ENCODE data around the gene GUCA2B.

GUCA2B gene

DNA sequence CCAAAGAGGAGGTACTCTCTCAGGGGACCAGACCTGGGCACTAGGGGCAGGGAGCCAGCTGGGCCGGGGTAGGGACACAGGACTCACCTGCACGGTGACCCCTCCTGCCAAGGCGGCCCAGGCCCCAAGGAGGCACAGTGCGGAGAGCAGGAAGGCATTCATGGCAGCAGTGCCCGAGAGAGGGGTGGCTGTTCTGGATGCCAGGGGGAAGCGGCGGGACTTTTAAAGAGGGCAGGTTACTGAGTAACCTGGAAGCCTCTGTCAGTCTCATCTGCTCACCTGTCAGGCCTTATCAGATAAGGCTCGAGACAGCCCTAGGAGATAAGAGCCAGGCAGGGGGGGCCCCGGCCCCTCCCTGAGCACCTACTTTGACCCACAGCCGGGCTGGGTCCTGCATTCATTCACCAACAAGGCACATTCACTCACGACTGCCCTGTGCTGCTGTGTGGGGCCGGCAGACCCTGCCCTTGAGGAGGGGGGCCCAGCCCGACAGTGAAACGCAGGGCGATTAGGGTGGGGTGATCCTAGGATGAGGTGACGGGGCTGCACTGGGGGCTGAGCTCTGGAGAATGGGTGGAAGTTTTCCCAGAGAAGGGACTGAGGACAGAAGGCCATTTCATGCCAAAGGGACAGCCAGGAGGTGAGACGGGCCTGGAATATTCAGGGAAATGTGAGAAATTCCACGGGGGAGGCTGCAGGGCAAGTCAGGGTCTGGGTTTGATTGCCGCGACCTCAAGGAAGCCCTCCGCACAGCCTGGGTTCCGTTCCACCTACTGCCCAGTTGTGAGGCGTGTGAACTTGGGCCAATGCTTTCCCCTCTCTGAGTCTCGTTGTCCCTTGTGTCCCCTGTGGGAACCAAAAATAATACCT lies 11.6 kb downstream of the GUCA2B start, which contains the start of gene GUCA2A:
Gene GUCA2A, minus strand, starts transcription at position 195 of the 870 bp plus-strand sequence. Its CDS starts 33 bp downstream, at position 162.
- DNase-seq (ENCODE audit: low read depth, low spot score), result no peak
- no peak within 1 kb of the TSS for H3K27ac ChIP-seq

DNA sequence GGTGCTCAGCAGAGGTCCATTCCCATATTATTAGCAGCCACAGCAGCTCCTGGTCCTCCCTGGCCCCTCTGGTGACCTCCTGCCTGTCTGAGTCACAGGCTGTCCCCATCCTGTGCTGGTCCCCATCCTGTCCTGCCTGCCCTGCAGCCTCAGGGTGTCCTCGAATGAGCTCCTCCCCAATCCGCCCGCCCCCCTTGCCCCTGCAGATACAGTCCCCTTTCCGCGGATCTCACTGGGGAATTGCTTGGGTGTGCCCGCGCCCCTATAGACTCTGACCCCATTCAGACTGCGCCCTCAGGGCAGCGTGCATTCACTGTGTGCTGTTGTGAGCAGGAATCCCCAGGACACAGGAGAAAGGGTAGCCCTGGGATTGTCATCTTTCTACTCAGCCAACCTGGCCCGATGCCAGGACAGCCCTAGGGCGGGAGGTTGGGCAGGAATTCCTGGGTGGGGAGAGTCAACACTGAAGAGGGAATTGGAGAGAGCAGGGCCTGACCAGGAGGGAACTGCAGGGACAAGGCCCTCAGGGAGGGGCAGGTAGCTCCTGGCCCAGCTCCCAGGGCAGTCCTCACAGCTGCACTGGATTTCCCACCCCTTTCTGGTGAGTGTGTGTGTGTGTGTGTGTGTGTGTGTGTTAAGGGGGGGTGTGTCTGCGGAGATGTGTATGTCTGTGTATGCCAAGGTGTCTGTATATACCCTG lies 12.5 kb downstream of the GUCA2B start:
- peak; percentile 77 for DNase-seq (ENCODE audit: low read depth, low spot score)
- H3K27ac ChIP-seq, result no peak overlapping the region

DNA sequence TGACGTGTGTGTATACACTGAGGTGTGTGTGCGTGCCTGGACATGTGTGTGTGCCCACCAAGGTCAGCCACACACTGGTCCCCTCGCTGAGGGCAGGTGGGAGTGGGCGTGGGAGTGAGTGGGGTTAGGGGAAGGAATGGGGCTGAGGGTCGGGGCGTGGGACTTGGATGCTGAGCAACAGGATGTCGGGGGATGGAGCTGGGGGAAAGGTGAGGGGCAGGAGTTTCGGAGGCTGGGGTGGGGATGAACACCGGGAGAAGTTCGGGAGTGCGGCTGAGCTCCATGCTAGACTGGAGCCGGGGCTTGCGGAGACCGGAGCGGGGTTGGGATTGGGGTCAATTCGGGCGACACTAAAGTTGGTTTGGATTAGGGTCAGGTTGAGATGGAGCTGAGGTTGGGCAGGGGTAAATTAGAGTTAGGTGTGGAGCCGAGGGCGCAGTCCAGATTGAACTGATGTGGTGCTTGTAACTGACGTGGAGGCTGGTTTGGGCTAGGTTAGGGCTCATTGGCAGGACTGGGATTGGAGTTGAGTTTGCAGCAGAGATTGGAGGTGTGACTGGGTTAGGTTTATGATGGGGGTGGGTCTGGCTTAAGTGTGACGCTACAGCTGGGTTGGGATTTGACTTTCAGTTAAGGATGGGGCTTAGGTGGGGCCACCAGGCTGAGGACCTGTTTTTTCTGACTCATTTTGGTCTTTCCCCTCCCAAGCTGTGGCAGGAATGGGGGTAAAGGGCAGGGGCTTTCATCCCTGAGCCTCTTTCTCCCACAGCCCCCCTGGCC lies 14.6 kb downstream of the GUCA2B start:
- H3K27ac ChIP-seq, result no peak overlapping the region

DNA sequence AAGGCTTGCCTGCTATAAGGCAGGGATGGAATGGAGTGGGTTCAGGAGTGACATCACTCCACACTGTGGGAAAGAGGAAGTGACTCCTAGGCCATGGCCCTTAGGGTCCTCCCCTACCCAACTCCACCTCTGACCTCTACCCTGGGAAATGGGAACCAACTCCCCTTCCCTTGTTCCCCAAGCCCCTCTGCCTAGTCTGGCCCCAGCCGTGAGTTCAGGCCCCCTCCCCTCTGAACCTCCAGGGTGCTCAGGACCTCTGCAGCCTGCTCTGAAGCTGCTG lies 15.1 kb downstream of the GUCA2B start:
- H3K27ac ChIP-seq, result no peak overlapping the region
- no peak for DNase-seq (ENCODE audit: low read depth, low spot score)

More for the DNA sequence above, 14.6 kb downstream of the GUCA2B start:
- no peak for DNase-seq (ENCODE audit: low read depth, low spot score)

DNA sequence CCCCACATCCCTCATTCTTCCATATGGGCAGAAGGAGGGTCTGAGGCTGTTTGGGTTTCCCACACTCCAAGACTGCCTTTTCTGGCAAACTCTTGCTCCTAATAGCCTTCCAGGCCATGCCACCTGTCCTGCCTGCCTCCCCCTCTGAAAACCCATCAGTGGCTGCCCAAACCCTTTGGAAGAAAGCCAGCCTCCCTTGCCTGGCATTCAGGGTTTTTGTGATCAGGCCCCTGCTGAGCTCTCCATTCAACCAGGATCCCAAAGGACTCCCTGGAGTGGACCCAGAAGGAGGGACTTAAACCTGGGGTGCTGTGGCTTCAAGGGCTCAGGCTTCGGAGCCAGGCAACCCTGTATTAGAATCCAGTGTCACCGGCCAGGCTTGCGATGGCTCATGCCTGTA lies 15.6 kb downstream of the GUCA2B start:
- H3K27ac ChIP-seq, result no peak overlapping the region
- no peak for DNase-seq (ENCODE audit: low read depth, low spot score)

DNA sequence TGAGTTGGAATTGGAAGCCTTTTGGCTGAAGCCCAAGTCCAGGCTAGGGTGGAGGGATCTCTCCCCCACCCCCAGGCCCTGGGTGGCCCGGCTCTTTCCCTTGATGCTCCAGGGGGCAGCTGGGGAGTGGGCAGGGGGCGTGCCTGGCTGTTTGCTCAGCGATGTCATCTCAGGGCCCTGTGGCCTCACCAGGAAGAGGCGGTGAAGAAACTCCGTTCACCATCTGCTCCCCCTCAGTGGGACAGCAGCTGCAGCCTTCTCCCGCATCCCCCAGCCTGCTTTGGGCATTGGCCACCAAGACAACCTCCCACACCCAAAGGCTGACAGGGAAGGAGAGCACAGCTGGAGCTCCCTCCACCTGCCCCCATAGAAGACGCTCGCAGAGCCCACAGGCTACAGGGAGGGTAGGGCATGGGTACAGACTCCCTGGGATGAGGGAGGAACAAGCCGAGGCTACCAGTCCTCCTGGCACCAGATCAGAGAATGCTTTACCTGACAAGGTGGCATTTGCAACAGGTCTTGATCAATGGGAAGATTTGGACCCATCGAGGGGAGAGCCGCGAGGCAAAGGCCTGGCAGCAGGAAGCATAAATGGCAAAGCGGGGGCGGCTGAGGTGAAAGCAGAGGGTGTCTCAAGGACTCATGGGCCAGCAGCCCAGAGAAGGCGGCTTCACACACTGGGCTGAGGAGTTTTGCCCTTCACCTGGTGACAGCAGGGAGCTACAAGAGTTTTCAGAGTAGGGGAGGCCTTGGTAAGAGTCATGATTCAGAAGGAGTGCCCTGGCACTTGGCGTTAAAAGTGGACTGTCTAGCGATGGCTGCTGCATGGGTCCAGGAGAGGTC lies 17.8 kb downstream of the GUCA2B start:
- no peak for DNase-seq (ENCODE audit: low read depth, low spot score)

DNA sequence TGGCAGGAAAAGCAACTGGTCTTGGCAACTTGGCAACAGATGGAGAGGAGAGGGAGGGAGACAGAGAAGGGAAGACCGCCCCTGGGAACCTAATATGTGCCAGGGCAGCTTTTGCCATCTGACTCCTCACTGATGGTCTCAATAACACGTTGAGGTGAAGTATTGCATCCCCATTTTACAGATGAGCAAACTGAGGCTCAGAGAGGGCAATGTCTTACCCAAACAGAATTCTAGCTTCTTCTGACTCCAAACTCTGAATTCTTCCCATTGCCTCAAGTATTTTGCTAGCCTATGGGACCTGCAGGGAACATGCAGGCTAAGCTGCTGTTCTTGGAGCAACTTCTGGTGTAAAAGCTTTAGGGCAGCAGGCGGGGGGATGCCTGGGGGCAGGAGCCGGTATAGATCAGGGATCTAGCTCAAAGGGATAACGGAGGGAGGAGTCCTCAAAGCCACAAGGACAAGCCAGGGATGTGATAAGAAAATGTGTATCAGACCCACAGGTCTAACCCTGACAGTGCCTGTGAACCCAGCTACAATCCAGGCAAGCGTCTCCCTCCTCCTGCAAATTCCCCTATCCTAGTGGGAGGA lies 18.6 kb downstream of the GUCA2B start:
- no peak overlapping the region for H3K27ac ChIP-seq
- no peak for DNase-seq (ENCODE audit: low read depth, low spot score)

More for the DNA sequence above, 17.8 kb downstream of the GUCA2B start:
- H3K27ac ChIP-seq, result no peak overlapping the region

DNA sequence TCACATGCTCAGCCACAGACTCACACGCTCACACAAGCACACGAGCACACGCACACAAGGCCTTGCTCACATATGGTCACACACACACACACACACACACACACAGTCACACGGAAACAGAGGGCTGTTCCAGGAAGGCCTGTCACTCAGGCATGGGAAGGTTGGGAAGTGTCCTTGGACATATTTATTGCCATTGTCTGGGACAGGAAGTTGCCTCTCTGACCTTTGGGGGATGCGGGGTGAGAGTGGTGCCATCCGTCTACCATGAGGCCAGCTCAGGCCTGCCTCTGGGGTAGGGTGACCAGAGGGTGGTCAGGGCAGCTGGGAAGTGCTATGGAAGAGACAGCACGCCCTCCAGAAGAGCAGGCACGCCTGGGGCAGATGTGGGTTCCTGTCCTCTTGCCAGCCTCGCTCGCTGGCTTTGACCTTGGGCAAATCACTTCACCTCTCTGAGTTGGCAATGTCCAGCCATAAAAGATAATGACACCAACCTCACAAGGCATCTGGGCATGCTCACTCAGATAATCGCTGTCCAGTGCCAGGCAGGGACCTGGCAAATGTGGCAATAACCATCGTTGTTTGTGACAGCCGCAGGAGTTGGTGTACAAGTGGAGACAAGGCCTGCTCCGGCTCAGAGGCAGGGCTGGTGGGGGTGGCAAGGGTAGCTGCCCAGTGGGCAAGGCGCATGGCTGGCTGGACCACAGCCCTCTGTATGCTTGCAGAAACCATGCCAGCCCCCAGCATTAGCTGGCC lies 19.3 kb downstream of the GUCA2B start:
- DNase-seq (ENCODE audit: low read depth, low spot score), result no peak

DNA sequence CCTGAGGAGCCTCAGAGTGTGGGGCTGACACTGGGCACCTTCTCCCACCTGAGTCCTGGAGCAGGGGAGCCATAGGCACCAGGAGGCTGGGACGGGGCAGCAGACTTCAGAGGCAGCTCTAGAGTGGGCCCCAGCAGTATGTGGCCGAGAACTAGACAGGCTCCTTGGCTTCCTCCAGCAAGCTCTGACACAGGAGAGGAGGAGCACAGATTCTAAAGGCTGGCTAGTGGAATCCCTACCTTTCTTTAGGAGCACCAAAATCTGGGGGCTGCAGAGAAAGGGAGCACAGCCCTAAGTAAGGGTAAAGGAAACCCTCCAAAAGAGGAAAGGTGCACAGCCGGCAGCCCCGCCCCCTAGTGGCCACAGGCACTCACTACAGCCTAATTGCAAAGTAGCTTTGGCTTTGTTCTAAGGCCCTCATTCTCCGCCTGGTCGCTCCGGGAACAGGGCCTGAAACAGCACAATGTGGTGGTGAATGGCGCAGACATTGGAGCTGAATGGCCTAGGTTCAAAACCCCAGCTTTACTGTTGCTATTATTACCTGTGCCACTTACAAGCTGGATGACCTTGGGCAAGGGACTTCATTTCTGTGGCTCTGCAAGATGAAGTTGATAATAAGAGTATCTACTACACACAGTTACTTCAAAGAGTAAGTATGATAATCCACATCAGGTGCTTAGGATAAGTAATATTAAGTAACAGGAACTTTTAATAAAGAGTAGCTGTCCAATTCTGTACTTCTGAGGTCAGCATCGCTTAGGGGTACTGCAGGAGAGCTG lies 20.1 kb downstream of the GUCA2B start:
- no peak for DNase-seq (ENCODE audit: low read depth, low spot score)
- peak overlapping the region; percentile 94 for H3K27ac ChIP-seq

More for the DNA sequence above, 19.3 kb downstream of the GUCA2B start:
- H3K27ac ChIP-seq, result peak overlapping the region; percentile 94

DNA sequence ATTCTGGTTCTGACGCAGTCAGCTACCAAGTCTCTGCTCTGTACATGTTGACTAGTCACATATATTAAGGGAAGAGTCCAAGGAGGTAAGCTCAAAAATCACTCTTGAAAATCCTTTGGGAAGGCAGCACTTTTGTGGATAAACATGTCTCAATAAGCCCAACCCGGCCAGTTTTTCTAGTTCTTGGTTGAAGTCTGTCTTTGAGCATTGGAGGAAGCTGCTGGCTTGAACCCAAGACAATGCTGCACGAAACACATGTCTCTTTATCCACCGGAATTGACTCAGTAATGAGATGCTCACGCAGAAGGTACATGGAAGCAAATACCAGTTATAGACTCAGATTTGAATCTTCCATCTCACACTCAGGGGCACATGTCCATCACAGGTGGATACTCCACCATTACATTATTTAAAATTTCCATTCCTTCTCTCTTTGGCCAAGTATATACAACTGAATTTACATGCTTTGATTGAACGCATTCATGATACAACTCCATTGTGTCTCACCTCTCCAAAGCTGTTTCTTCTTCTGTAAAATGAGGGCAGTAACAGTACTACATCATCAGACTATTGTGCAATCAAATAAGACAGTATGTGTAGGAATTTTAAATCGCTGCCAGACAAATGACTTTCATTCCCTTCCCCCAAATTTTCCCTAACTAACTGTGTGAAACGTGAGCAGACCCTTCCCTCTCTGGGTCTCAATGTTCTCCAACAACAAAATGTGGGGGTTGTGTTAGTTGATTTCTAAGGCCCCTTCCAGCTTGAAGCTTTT lies 20.9 kb downstream of the GUCA2B start:
- peak; percentile 85 for DNase-seq (ENCODE audit: low read depth, low spot score)
- H3K27ac ChIP-seq, result peak overlapping the region; percentile 94

DNA sequence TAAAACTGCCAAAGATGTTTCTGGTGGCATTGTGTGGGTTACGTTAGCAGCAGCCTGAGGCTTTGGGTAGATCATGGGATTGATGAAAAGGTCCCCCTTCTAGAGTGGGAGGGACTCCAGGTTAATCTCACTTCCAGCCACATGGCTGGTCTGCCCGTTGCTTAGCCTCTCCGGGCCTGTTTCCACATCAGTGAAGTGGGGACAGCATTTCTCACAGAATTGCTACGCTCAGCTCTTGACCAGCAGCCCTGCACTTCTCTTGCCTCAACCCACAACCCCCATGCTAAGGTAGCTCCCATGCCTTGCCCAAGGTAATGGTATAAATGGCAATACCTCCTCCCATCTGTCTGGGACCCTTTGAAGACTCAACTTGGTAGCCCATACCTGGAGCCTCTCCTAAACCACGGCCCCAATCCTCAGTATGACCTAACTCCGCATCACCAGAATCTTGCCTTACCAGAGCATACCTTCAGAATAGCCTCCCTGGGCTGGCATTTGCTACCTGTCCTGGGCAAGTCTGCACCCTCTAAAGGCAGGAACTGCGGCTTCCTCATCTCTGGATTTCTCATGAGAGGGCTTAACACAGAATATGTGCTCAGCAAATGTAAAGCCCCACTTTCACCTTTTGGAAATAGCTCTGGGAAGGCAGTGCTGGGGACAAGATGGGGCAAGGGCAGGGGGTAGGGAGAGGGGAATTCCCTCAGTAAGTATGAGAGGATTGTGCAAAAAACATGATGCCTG lies 22.3 kb downstream of the GUCA2B start:
- H3K27ac ChIP-seq, result peak overlapping the region; percentile 94

DNA sequence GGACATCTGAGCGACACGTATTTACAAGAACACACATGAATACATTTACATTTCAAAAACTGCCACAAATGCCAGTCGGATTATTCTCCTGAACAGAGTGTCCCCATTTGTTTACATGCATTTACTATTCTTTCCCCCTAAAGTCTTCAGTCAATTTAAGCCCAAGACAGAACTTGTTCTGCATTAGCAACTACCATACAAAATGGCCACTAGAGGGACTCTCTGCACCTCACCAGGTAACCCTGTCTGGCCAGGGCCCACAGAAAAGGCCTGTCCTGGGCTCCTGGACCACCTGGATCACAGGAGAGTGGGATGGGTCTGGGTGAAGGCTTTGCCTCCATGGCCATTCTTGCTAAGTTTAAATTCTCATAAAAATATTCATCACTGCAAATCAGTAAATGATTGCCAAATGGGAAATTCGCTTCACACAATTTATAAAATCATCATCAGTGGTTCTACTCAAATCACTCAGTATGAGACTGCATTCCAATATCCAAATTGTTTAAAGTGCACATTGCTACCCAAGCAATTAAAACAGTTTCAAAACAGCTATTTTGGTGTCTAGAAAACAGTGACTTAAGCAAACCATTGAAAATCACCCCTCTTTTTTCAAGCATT lies 23.8 kb downstream of the GUCA2B start:
- peak overlapping the region; percentile 60 for H3K27ac ChIP-seq
- DNase-seq (ENCODE audit: low read depth, low spot score), result no peak

More for the DNA sequence above, 22.3 kb downstream of the GUCA2B start:
- DNase-seq (ENCODE audit: low read depth, low spot score), result no peak

DNA sequence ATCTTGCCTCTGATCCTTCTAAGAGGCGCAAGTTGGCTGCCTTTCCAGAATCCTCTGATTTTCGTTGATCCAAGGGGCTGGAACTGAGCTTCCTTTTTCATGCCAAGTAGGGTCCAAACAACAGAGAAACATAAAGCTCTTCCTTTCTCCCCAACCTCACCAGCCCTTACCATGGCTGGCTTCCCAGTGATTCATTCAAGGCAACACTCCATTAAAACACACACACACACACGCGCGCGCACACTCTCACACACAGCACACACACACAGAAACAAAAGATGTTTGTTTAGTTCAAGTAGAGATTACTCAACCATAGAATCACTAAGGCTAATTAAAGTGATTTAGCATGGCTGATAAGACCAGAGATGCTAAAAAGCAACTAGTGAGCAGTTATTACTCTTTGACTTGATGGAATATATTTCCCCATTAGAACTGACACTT lies 24.4 kb downstream of the GUCA2B start:
- peak overlapping the region; percentile 60 for H3K27ac ChIP-seq
- DNase-seq (ENCODE audit: low read depth, low spot score), result peak; percentile 66

DNA sequence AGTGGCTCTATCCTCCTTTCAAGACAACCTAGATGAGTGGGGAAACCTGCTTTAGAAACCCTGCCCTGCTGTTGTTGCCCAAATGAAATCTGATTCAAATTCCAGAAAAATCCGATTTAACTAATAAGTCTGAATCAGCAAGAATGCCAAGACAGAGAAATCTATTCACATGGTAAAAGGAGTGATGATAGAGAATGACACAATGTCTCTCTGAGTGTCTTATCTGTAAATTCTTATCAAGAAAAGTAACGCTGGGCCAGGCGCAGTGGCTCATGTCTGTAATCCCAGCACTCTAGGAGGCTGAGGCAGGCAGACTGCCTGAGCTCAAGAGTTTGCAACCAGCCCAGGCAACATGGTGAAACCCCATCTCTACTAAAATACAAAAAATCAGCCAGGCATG lies 25.0 kb downstream of the GUCA2B start:
- no peak for DNase-seq (ENCODE audit: low read depth, low spot score)
- peak overlapping the region; percentile 60 for H3K27ac ChIP-seq

DNA sequence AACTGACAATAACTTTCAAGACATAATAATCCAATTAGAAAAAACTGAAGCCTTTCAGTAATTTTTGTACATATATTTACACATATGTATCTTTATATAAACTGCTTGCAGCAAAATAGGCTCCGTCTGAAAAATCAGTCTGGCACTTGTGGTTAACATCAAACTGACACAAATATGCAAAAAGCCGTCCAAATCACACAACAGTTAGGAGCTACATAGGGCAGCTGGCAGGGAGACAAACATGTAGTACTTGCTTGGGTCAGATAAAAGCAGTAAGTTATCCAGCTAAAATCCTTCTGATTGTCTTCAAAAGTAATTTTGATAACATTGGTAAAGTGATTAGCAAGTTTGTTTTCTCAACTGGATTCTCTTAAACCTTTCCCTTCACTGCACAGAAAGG lies 26.1 kb downstream of the GUCA2B start:
- no peak overlapping the region for H3K27ac ChIP-seq
- DNase-seq (ENCODE audit: low read depth, low spot score), result no peak

DNA sequence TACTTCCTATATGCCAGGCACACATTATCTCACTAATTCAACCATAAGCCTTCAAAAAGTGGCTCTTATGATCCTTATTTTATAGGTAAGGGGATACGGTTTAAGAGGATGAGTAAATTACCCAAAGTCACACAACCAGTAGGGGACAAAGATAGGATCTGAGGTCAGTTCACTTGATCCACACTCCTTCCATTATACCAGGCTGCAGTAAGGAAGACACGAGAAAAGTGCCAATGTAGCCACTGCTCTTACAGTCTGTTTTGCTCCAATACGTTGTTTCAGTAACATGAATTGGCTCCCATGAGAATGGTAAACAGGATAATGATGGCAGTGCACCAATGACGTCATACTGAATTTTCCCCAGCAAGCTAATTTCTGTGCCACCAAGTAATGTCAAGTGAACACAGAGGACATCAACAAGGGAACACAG lies 26.7 kb downstream of the GUCA2B start:
- H3K27ac ChIP-seq, result no peak overlapping the region
- no peak for DNase-seq (ENCODE audit: low read depth, low spot score)

All from epithelial cell of prostate (primary cell).